HG03354 (cell line): Measurements from ENCODE around the gene SUGP2.
"Not testable (repeated sequence)": the region's sequence is repeated elsewhere in the genome, so short reads cannot be mapped to it uniquely, and the experiment has no call there.

ENCODE experiments used
- ATAC-seq: cut with Tn5 transposase; IDR thresholded peaks from one replicate; pipeline ENCODE4 v1.9.1; 2021; ENCODE audit warnings: mild to moderate bottlenecking; ENCODE audit not compliant: unreplicated experiment, poor library complexity, severe bottlenecking

The SUGP2 gene

GRCh38 chr19:18966307-18966706 lies 67.0 kb downstream of the SUGP2 start:
- no peak for ATAC-seq

- no peak for ATAC-seq
Measured at GRCh38 chr19:18964121-18964520, 69.2 kb downstream of the SUGP2 start.

GRCh38 chr19:18961767-18962620 lies 71.3 kb downstream of the SUGP2 start:
- ATAC-seq = no peak

- ATAC-seq = no peak
Measured at GRCh38 chr19:18960370-18960769, 72.9 kb downstream of the SUGP2 start.

- no peak for ATAC-seq
Measured at GRCh38 chr19:18955042-18955441, 78.3 kb downstream of the SUGP2 start.

- no peak for ATAC-seq
Measured at GRCh38 chr19:18954094-18954493, 79.2 kb downstream of the SUGP2 start.

- not testable (repeated sequence) for ATAC-seq
Measured at GRCh38 chr19:18952364-18953003, 80.8 kb downstream of the SUGP2 start.

GRCh38 chr19:18951721-18952281 lies 81.5 kb downstream of the SUGP2 start:
- ATAC-seq = no peak

- ATAC-seq = no peak
Measured at GRCh38 chr19:18949858-18950257, 83.5 kb downstream of the SUGP2 start.

- ATAC-seq = no peak
Measured at GRCh38 chr19:18948976-18949356, 84.4 kb downstream of the SUGP2 start.

GRCh38 chr19:18948075-18948975 lies 85.0 kb downstream of the SUGP2 start:
- no peak for ATAC-seq

- ATAC-seq = no peak
Measured at GRCh38 chr19:18946918-18947317, 86.4 kb downstream of the SUGP2 start.

- no peak for ATAC-seq
Measured at GRCh38 chr19:18946335-18946734, 87.0 kb downstream of the SUGP2 start.

- no peak for ATAC-seq
Measured at GRCh38 chr19:18945297-18945696, 88.0 kb downstream of the SUGP2 start.

GRCh38 chr19:18943465-18943864 lies 89.9 kb downstream of the SUGP2 start:
- ATAC-seq = no peak

GRCh38 chr19:18942692-18943091 lies 90.6 kb downstream of the SUGP2 start:
- no peak for ATAC-seq

- ATAC-seq = no peak
Measured at GRCh38 chr19:18941628-18942354, 91.5 kb downstream of the SUGP2 start.
